Endothelial cell of umbilical vein (primary cell): ENCODE data around the gene GMEB2. TPM values are rescaled to one million over a fixed set of nuclear protein-coding genes. Genes with fewer than 3 reads are reported as not detected.

Experiments
- BruUV-seq: library from RNA; stranded (reverse); fragments of 400-500 nt; replicated peaks from 2 replicates; lab custom pipeline; 2021; lab: Mats Ljungman, UMichigan
- CTCF ChIA-PET: fragments of 300-600, 350-600 bp; sonication (Branson Sonifier 250); formaldehyde crosslinking; loops from one replicate; lab custom pipeline; 2021; ENCODE audit warnings: antibody characterized with exemption, inconsistent platforms; lab: Charles Lee
- POLR2A ChIA-PET: fragments of 300-600, 350-600 bp; sonication (Branson Sonifier 250); formaldehyde crosslinking; loops from one replicate; lab custom pipeline; 2021; ENCODE audit warnings: antibody characterized with exemption, inconsistent platforms; lab: Charles Lee
- DNase-seq: peaks from one replicate; pipeline ENCODE4 v3.0.0-alpha.2; 2011; ENCODE audit warnings: low read depth, low spot score
- FAIRE-seq: peaks from 2 replicates; lab custom pipeline; 2011; peaks lifted over from hg19 to GRCh38; lab: Jason Lieb, UNC
- H2AFZ ChIP-seq: 2 replicates; pipeline ENCODE4 v1.6.0; 2012; ENCODE audit warnings: low read depth, low read length, control low read depth, inconsistent platforms
- H3K27ac ChIP-seq: 2 replicates; pipeline ENCODE4 v1.5.1; 2011; ENCODE audit warnings: low read depth, mild to moderate bottlenecking, control low read depth, low read length, moderate library complexity; ENCODE audit not compliant: insufficient read depth
- H3K27me3 ChIP-seq, 2 experiments: 2 replicates each; pipeline versions ENCODE4 v1.6.0 to v1.6.1; 2011; ENCODE audit warnings: low read length in 2 of 2, mixed read lengths in 1 of 2; ENCODE audit not compliant: control insufficient read depth in 2 of 2, insufficient read depth in 2 of 2
- H3K36me3 ChIP-seq, 2 experiments: 2 replicates in 1 of 2; 3 replicates in 1 of 2; pipeline ENCODE4 v1.5.1; 2011; ENCODE audit warnings: low read length in 2 of 2, mild to moderate bottlenecking in 1 of 2, moderate library complexity in 1 of 2; ENCODE audit not compliant: control insufficient read depth in 2 of 2, insufficient read depth in 2 of 2; ENCODE audit errors: extremely low read depth in 1 of 2
- H3K4me1 ChIP-seq: 3 replicates; pipeline ENCODE4 v1.5.1; 2011; ENCODE audit warnings: mild to moderate bottlenecking, low read length; ENCODE audit not compliant: control insufficient read depth, insufficient read depth; ENCODE audit errors: extremely low read depth
- H3K4me2 ChIP-seq: 2 replicates; pipeline ENCODE4 v1.6.1; 2011; ENCODE audit warnings: low read length, control low read depth, mixed read lengths; ENCODE audit not compliant: insufficient read depth
- H3K4me3 ChIP-seq, 3 experiments: fragments of 200-600 bp in 1 of 3; sonication (generic), shearing (Covaris generic) in 1 of 3; replicated peaks in 1 of 3; 2 replicates each; pipeline ENCODE4 v1.5.1; 2011 to 2016; ENCODE audit warnings: control low read depth in 3 of 3, low read length in 3 of 3, mild to moderate bottlenecking in 2 of 3, inconsistent platforms in 1 of 3, low read depth in 1 of 3, moderate library complexity in 1 of 3; ENCODE audit not compliant: insufficient read depth in 1 of 3
- H3K79me2 ChIP-seq: 2 replicates; pipeline ENCODE4 v1.6.0; 2012; ENCODE audit warnings: low read length, inconsistent platforms; ENCODE audit not compliant: control insufficient read depth, insufficient read depth
- H3K9ac ChIP-seq: replicated peaks from 2 replicates; pipeline ENCODE3; 2011; ENCODE audit warnings: low read length, control low read depth; ENCODE audit not compliant: insufficient read depth; ENCODE audit errors: extremely low read depth
- H3K9me1 ChIP-seq: replicated peaks from 3 replicates; pipeline ENCODE4 v1.6.0; 2011; ENCODE audit warnings: mild to moderate bottlenecking, low read length; ENCODE audit not compliant: control insufficient read depth, insufficient read depth; ENCODE audit errors: extremely low read depth
- H3K9me3 ChIP-seq: replicated peaks from 2 replicates; pipeline ENCODE4 v1.5.1; 2012; ENCODE audit warnings: low read length, inconsistent platforms; ENCODE audit not compliant: control insufficient read depth, insufficient read depth
- H4K20me1 ChIP-seq: replicated peaks from 2 replicates; pipeline ENCODE3; 2011; ENCODE audit warnings: mild to moderate bottlenecking, low read length; ENCODE audit not compliant: control insufficient read depth, insufficient read depth; ENCODE audit errors: extremely low read depth
- CTCF ChIP-seq, 2 donors: IDR thresholded peaks; 1 replicate in 1 of 2; 2 replicates in 1 of 2; pipeline ENCODE4 v1.5.1; 2011; ENCODE audit warnings: low read length in 2 of 2, mild to moderate bottlenecking in 2 of 2, moderate library complexity in 2 of 2, control low read depth in 1 of 2, inconsistent platforms in 1 of 2, low read depth in 1 of 2; ENCODE audit not compliant: insufficient read depth in 1 of 2; ENCODE audit errors: extremely low read depth in 1 of 2
- EZH2 ChIP-seq: IDR thresholded peaks from 2 replicates; pipeline ENCODE4 v1.6.1; 2012; ENCODE audit warnings: borderline replicate concordance, low read depth, mild to moderate bottlenecking, moderate library complexity, low read length, inconsistent platforms; ENCODE audit not compliant: severe bottlenecking
- FOS ChIP-seq: IDR thresholded peaks from 2 replicates; pipeline ENCODE4 v1.6.1; 2011; ENCODE audit warnings: mild to moderate bottlenecking, low read length, moderate library complexity, borderline replicate concordance; ENCODE audit not compliant: insufficient read depth
- GATA2 ChIP-seq: IDR thresholded peaks from 2 replicates; pipeline ENCODE4 v1.7.0; 2011; ENCODE audit warnings: low read depth, mild to moderate bottlenecking, moderate library complexity, mixed read lengths, low read length; ENCODE audit not compliant: insufficient read length, insufficient read depth
- JUN ChIP-seq: IDR thresholded peaks from 2 replicates; pipeline ENCODE4 v1.6.1; 2011; ENCODE audit warnings: borderline replicate concordance, low read depth; ENCODE audit not compliant: insufficient read length, insufficient read depth
- MYC ChIP-seq: IDR thresholded peaks from one replicate; pipeline ENCODE4 v1.6.1; 2011; ENCODE audit warnings: mild to moderate bottlenecking, low read depth, low read length
- POLR2AphosphoS5 ChIP-seq: IDR thresholded peaks from 2 replicates; pipeline ENCODE4 v1.6.1; 2012; ENCODE audit warnings: low read depth, mild to moderate bottlenecking, control low read depth, low read length, moderate library complexity; ENCODE audit not compliant: insufficient read depth
- dilution Hi-C: fragments of 300-500 bp; cut with MboI; formaldehyde crosslinking; loops from one replicate; pipeline ENCODE4 v1.15.0; 2019; ENCODE audit warnings: low sequenced_read_pairs; ENCODE audit not compliant: extremely low pct_ligation_motif_present
- intact Hi-C: fragments of 100-400 bp; cut with micrococcal nuclease; formaldehyde crosslinking; loops from one replicate; pipeline ENCODE4 v1.10.0; 2022
- polyA plus RNA-seq, 4 experiments: library from polyadenylated mRNA; depleted of rRNA in 3 of 4; stranded (reverse) in 3 of 4; unstranded in 1 of 4; fragments of >200 nt; gene quantifications; 2 replicates each; pipeline versions ENCODE4 v1.2.1 to v1.2.3, GENCODE V29; 2011 to 2012; ENCODE audit warnings: missing spikeins in 1 of 4
- total RNA-seq: library from RNA; stranded (reverse); gene quantifications from 2 replicates; pipeline ENCODE4 v1.2.3, GENCODE V29; 2021

GMEB2 gene
- total and polyA plus RNA-seq, 2 donors (not counting 3 experiments of a cell fraction or from before 2014, with no cell fraction given): 12.7 to 14.1 TPM

GRCh38 chr20:63578224-63579016 is 48.5 kb downstream of the GMEB2 start:
- CTCF ChIA-PET: interaction anchor here (0.5 kb wide), 1 partner anchor 401 kb away, joined by 4 read pairs; the partner anchor contains the start of gene SAMD10
- Histone ChIP-seq H3K4me1 (peaks cover 6% of the 10 kb centered on the region), H3K9ac (no peak overlapping the region), H3K27ac (no peak overlapping the region), H3K4me2 (no peak overlapping the region), H3K4me3 (no peak overlapping the region), H3K36me3 (no peaks in the 10 kb centered on the region), H2AFZ (no peak overlapping the region), H3K79me2 (peaks cover 3% of the 10 kb centered on the region), H3K9me1 (no peaks in the 10 kb centered on the region), H3K27me3 (no peaks in the 10 kb centered on the region), H4K20me1 (no peaks in the 10 kb centered on the region), H3K9me3 (no peaks in the 10 kb centered on the region)
- POLR2A ChIA-PET: no interaction called here
- no peak for FAIRE-seq
- no peak for TF ChIP-seq EZH2
- no peak for TF ChIP-seq CTCF (IDR thresholded peaks at IDR 0.05; ENCODE audit: extremely low read depth in 1 of 2, insufficient read depth in 1 of 2, low read depth in 1 of 2, low read length in 2 of 2)
- no peak for TF ChIP-seq POLR2AphosphoS5
- no peak for TF ChIP-seq GATA2
- TF ChIP-seq MYC: no peak
- TF ChIP-seq JUN: no peak
- TF ChIP-seq FOS: no peak
- BruUV-seq: no TSS peak
- dilution Hi-C loops: no loop called here
- no peak for DNase-seq
- intact Hi-C loops: no loop called here
